Keratinocyte (primary cell): Measurements from ENCODE around the gene PTMA. TPM values are rescaled to one million over a fixed set of nuclear protein-coding genes. Genes with fewer than 3 reads are reported as not detected.

ENCODE experiments used
- DNase-seq: peaks from one replicate; pipeline ENCODE4 v3.0.0-alpha.2; 2011; ENCODE audit warnings: low read depth, missing footprints, low spot score
- FAIRE-seq: peaks from 2 replicates; lab custom pipeline; 2011; peaks lifted over from hg19 to GRCh38; lab: Jason Lieb, UNC
- H2AFZ ChIP-seq: 2 replicates; pipeline ENCODE4 v1.6.0; 2012; ENCODE audit warnings: low read length, control low read depth, inconsistent platforms; ENCODE audit not compliant: control insufficient read depth
- H3K27ac ChIP-seq: 2 replicates; pipeline ENCODE4 v1.5.1; 2011; ENCODE audit warnings: low read length; ENCODE audit not compliant: control insufficient read depth, insufficient read depth
- H3K27me3 ChIP-seq: 3 replicates; pipeline ENCODE4 v1.6.0; 2011; ENCODE audit warnings: low read length; ENCODE audit not compliant: control insufficient read depth, insufficient read depth; ENCODE audit errors: extremely low read depth
- H3K36me3 ChIP-seq, 2 experiments: 2 replicates in 1 of 2; 3 replicates in 1 of 2; pipeline ENCODE4 v1.5.1; 2011; ENCODE audit warnings: low read length in 2 of 2, mild to moderate bottlenecking in 1 of 2; ENCODE audit not compliant: control insufficient read depth in 2 of 2, insufficient read depth in 2 of 2; ENCODE audit errors: extremely low read depth in 1 of 2
- H3K4me1 ChIP-seq: 3 replicates; pipeline ENCODE4 v1.5.1; 2011; ENCODE audit warnings: low read length; ENCODE audit not compliant: control insufficient read depth, insufficient read depth; ENCODE audit errors: extremely low read depth
- H3K4me2 ChIP-seq: 3 replicates; pipeline ENCODE4 v1.6.0; 2011; ENCODE audit warnings: low read depth, low read length; ENCODE audit not compliant: control insufficient read depth, insufficient read depth; ENCODE audit errors: extremely low read depth
- H3K4me3 ChIP-seq, 3 experiments: fragments of 200-600 bp in 1 of 3; sonication (generic) in 1 of 3; 2 replicates in 2 of 3; 3 replicates in 1 of 3; pipeline ENCODE4 v1.5.1; 2011 to 2016; ENCODE audit warnings: low read length in 3 of 3, mild to moderate bottlenecking in 3 of 3, control low read depth in 2 of 3, inconsistent platforms in 1 of 3, low read depth in 1 of 3, mixed read lengths in 1 of 3, mixed run types in 1 of 3, moderate library complexity in 1 of 3; ENCODE audit not compliant: control insufficient read depth in 2 of 3, insufficient read depth in 2 of 3; ENCODE audit errors: extremely low read depth in 1 of 3
- H3K79me2 ChIP-seq: 2 replicates; pipeline ENCODE4 v1.6.0; 2012; ENCODE audit warnings: low read length; ENCODE audit not compliant: control insufficient read depth, insufficient read depth
- H3K9ac ChIP-seq: 3 replicates; pipeline ENCODE4 v1.6.0; 2011; ENCODE audit warnings: low read length; ENCODE audit not compliant: control insufficient read depth, insufficient read depth; ENCODE audit errors: extremely low read depth
- H3K9me1 ChIP-seq: 3 replicates; pipeline ENCODE4 v1.6.0; 2011; ENCODE audit warnings: low read length; ENCODE audit not compliant: control insufficient read depth, insufficient read depth; ENCODE audit errors: extremely low read depth
- H3K9me3 ChIP-seq: 2 replicates; pipeline ENCODE4 v1.5.1; 2012; ENCODE audit warnings: low read depth, low read length; ENCODE audit not compliant: control insufficient read depth
- H4K20me1 ChIP-seq: 3 replicates; pipeline ENCODE4 v1.6.0; 2011; ENCODE audit warnings: low read length; ENCODE audit not compliant: control insufficient read depth, insufficient read depth; ENCODE audit errors: extremely low read depth
- CTCF ChIP-seq, 3 experiments: IDR thresholded peaks in 1 of 3; conservative IDR thresholded peaks in 1 of 3; optimal IDR thresholded peaks in 1 of 3; 2 replicates in 2 of 3; 3 replicates in 1 of 3; pipeline versions ENCODE3 to v1.5.1; 2011; ENCODE audit warnings: low read length in 3 of 3, mild to moderate bottlenecking in 3 of 3, moderate library complexity in 2 of 3, control low read depth in 1 of 3, inconsistent platforms in 1 of 3; ENCODE audit not compliant: insufficient read depth in 2 of 3; ENCODE audit errors: extremely low read depth in 1 of 3
- EZH2 ChIP-seq: IDR thresholded peaks from one replicate; pipeline ENCODE4 v1.6.1; 2012; ENCODE audit warnings: inconsistent platforms, mild to moderate bottlenecking, low read length, moderate library complexity
- dilution Hi-C: fragments of 300-500 bp; cut with MboI; formaldehyde crosslinking; loops from one replicate; pipeline ENCODE4 v1.7.0; 2020; ENCODE audit warnings: low sequenced_read_pairs; ENCODE audit not compliant: extremely low pct_ligation_motif_present
- polyA plus RNA-seq, 5 experiments: library from polyadenylated mRNA; depleted of rRNA in 3 of 5; stranded (reverse) in 3 of 5; stranded (forward) in 1 of 5; unstranded in 1 of 5; fragments of >200 nt; gene quantifications; 1 replicate in 1 of 5; 2 replicates in 3 of 5; 3 replicates in 1 of 5; pipeline versions ENCODE4 v1.2.1 to v1.2.3, GENCODE V29; 2011 to 2012; ENCODE audit warnings: missing spikeins in 2 of 5, low read depth in 1 of 5, low replicate concordance in 1 of 5

Gene PTMA
- polyA plus RNA-seq, 1 donor (not counting 4 experiments of a cell fraction or from before 2014, with no cell fraction given) = 598 TPM

GRCh38 chr2:231689124-231689893 lies 19.0 kb upstream of the PTMA start:
- Histone ChIP-seq H3K4me1 (no peaks in the 10 kb centered on the region), H2AFZ (no peak overlapping the region), H3K36me3 (no peaks in the 10 kb centered on the region), H4K20me1 (no peaks in the 10 kb centered on the region), H3K9ac (no peak overlapping the region), H3K9me1 (no peaks in the 10 kb centered on the region), H3K9me3 (no peaks in the 10 kb centered on the region), H3K79me2 (no peaks in the 10 kb centered on the region), H3K27ac (no peak overlapping the region), H3K4me2 (no peak overlapping the region), H3K27me3 (no peaks in the 10 kb centered on the region), H3K4me3 (no peak overlapping the region)
- FAIRE-seq (no peak), DNase-seq (no peak)
- dilution Hi-C loops = no loop called here
- TF ChIP-seq CTCF (optimal IDR thresholded peaks at IDR 0.05 in 1 of 3, IDR thresholded peaks at IDR 0.05 in 1 of 3, conservative IDR thresholded peaks at IDR 0.05 in 1 of 3; ENCODE audit: extremely low read depth in 1 of 3, insufficient read depth in 2 of 3, low read length in 3 of 3) = no peak
- TF ChIP-seq EZH2 = no peak

DNA sequence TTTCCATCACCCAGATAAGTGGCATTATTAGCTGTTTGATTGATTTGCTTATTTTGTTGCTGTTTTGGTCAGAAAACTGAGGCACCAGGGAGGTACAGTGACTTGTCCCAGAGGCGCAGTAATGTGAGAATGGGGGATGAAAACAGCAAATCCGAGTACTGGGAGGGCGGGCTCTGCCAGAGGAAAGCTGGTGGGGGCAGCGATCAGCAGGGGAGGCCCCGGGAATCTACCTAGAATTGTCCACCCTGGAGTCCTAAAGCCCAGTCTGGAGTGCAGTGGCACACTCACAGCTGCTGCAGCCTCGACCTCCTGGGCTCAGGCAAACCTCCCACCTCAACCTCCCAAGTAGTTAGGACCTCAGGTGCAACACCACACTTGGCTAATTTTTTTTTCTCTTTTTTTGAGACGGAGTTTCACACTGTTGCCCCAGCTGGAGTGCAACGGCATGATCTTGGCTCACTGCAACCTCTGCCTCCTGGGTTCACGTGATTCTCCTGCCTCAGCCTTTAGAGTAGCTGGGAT lies 17.0 kb upstream of the PTMA start:
- no peak overlapping the region for H2AFZ ChIP-seq
- DNase-seq = no peak
- no peaks in the 10 kb centered on the region for H3K4me1 ChIP-seq
- H3K36me3 ChIP-seq = no peaks in the 10 kb centered on the region
- no peaks in the 10 kb centered on the region for H4K20me1 ChIP-seq
- dilution Hi-C loops = no loop called here
- TF ChIP-seq EZH2 (no peak), CTCF (optimal IDR thresholded peaks at IDR 0.05 in 1 of 3, IDR thresholded peaks at IDR 0.05 in 1 of 3, conservative IDR thresholded peaks at IDR 0.05 in 1 of 3; ENCODE audit: extremely low read depth in 1 of 3, insufficient read depth in 2 of 3, low read length in 3 of 3) (no peak)
- H3K27me3 ChIP-seq = no peaks in the 10 kb centered on the region
- H3K79me2 ChIP-seq = no peaks in the 10 kb centered on the region
- no peak overlapping the region for H3K4me3 ChIP-seq
- H3K27ac ChIP-seq = no peak overlapping the region
- no peaks in the 10 kb centered on the region for H3K9me3 ChIP-seq
- H3K9me1 ChIP-seq = no peaks in the 10 kb centered on the region
- H3K9ac ChIP-seq = no peak overlapping the region
- no peak for FAIRE-seq
- H3K4me2 ChIP-seq = no peak overlapping the region
